ENCODE results near the gene MR1.
A peak's percentile ranks its signal among the peaks of the same experiment; 100 is the strongest.

MR1 gene

GRCh38 chr1:181089017-181089675 is 55.4 kb downstream of the MR1 start:
- no peak overlapping the region for H3K27ac ChIP-seq (replicated peaks; ENCODE audit: low read length)
- WGBS, 2 donors (ENCODE audit: extremely low coverage in 2 of 2, insufficient read length in 2 of 2, insufficient replicate concordance in 1 of 2): no CpG with 5 or more reads among the region's 97 CpGs
- peak overlapping the region; percentile 42 for H2BK5ac ChIP-seq (ENCODE audit: low read length)
- H3K9me3 ChIP-seq (replicated peaks in 1 of 2; ENCODE audit: control insufficient read depth in 2 of 2, insufficient read depth in 1 of 2, low read depth in 1 of 2, low read length in 2 of 2): no peaks in the 10 kb centered on the region
- H3K4me1 ChIP-seq (ENCODE audit: control insufficient read depth in 2 of 2, insufficient read depth in 1 of 2, low read depth in 1 of 2, low read length in 2 of 2): peaks cover 0 to 8% of the 10 kb centered on the region in 2 donors
- no peak overlapping the region for H2BK12ac ChIP-seq (ENCODE audit: low read length)
- H4K8ac ChIP-seq (ENCODE audit: low read depth, low read length): no peak overlapping the region
- no peak overlapping the region for H2BK120ac ChIP-seq (ENCODE audit: low read depth, low read length)
- peak overlapping the region; percentile 97 for H3K23ac ChIP-seq (ENCODE audit: low read depth, low read length, poor library complexity)
- H3K18ac ChIP-seq (ENCODE audit: low read length): peak overlapping the region; percentile 90
- peak overlapping the region; percentile 82 for H2AK5ac ChIP-seq (ENCODE audit: low read depth, low read length)
- no peak for DNase-seq (ENCODE audit: low spot score)
- H3K27me3 ChIP-seq (ENCODE audit: control insufficient read depth in 3 of 3, insufficient read depth in 3 of 3, low read depth in 1 of 3, low read length in 3 of 3): peaks cover 0 to 15% (median 2%) of the 10 kb centered on the region in 3 experiments
- H3K4me3 ChIP-seq (ENCODE audit: low read length in 2 of 2): peak overlapping the region; percentile 67 to 87
- H3K4ac ChIP-seq (ENCODE audit: low read length): no peak overlapping the region
- H2BK15ac ChIP-seq (ENCODE audit: low read length): peak overlapping the region; percentile 20
- H3K14ac ChIP-seq (ENCODE audit: low read length): peak overlapping the region; percentile 94
- peak overlapping the region; percentile 77 for H3K4me2 ChIP-seq (ENCODE audit: insufficient read depth, low read length, poor library complexity, severe bottlenecking)
- H2AFZ ChIP-seq (ENCODE audit: low read length): peak overlapping the region; percentile 91
- no peak overlapping the region for H4K91ac ChIP-seq (ENCODE audit: low read depth, low read length, poor library complexity)
- H3K9ac ChIP-seq (ENCODE audit: low read depth, low read length, poor library complexity): peak overlapping the region; percentile 91
- H3K79me1 ChIP-seq (ENCODE audit: low read depth, low read length): peaks cover 10% of the 10 kb centered on the region
- H3K36me3 ChIP-seq (replicated peaks in 1 of 2; ENCODE audit: control insufficient read depth in 2 of 2, insufficient read depth in 2 of 2, low read length in 2 of 2): peaks cover 0 to 16% of the 10 kb centered on the region in 2 donors

GRCh38 chr1:181089676-181090544 is 56.1 kb downstream of the MR1 start:
- Histone ChIP-seq H2BK120ac (ENCODE audit: low read depth, low read length) (no peak overlapping the region), H3K4me3 (ENCODE audit: low read length in 2 of 2) (peak overlapping the region; percentile 67 to 87), H3K18ac (ENCODE audit: low read length) (peak overlapping the region; percentile 90), H2BK5ac (ENCODE audit: low read length) (no peak overlapping the region), H3K4me1 (ENCODE audit: control insufficient read depth in 2 of 2, insufficient read depth in 1 of 2, low read depth in 1 of 2, low read length in 2 of 2) (peaks cover 0 to 14% of the 10 kb centered on the region in 2 donors), H3K23ac (ENCODE audit: low read depth, low read length, poor library complexity) (peak overlapping the region; percentile 81), H3K4me2 (ENCODE audit: insufficient read depth, low read length, poor library complexity, severe bottlenecking) (peak overlapping the region; percentile 77), H3K36me3 (replicated peaks in 1 of 2; ENCODE audit: control insufficient read depth in 2 of 2, insufficient read depth in 2 of 2, low read length in 2 of 2) (peaks cover 0 to 16% of the 10 kb centered on the region in 2 donors), H2BK15ac (ENCODE audit: low read length) (peak overlapping the region; percentile 20), H3K9me3 (replicated peaks in 1 of 2; ENCODE audit: control insufficient read depth in 2 of 2, insufficient read depth in 1 of 2, low read depth in 1 of 2, low read length in 2 of 2) (no peaks in the 10 kb centered on the region), H3K4ac (ENCODE audit: low read length) (no peak overlapping the region), H3K27me3 (ENCODE audit: control insufficient read depth in 3 of 3, insufficient read depth in 3 of 3, low read depth in 1 of 3, low read length in 3 of 3) (peaks cover 0 to 15% (median 2%) of the 10 kb centered on the region in 3 experiments), H3K79me1 (ENCODE audit: low read depth, low read length) (peaks cover 10% of the 10 kb centered on the region), H2BK12ac (ENCODE audit: low read length) (no peak overlapping the region), H4K8ac (ENCODE audit: low read depth, low read length) (no peak overlapping the region), H3K27ac (replicated peaks; ENCODE audit: low read length) (no peak overlapping the region), H3K9ac (ENCODE audit: low read depth, low read length, poor library complexity) (peak overlapping the region; percentile 91), H2AFZ (ENCODE audit: low read length) (peak overlapping the region; percentile 91), H3K14ac (ENCODE audit: low read length) (peak overlapping the region; percentile 94), H2AK5ac (ENCODE audit: low read depth, low read length) (peak overlapping the region; percentile 82), H4K91ac (ENCODE audit: low read depth, low read length, poor library complexity) (no peak overlapping the region)
- DNase-seq (ENCODE audit: low spot score): no peak
- no CpG with 5 or more reads among the region's 48 CpGs for WGBS, 2 donors (ENCODE audit: extremely low coverage in 2 of 2, insufficient read length in 2 of 2, insufficient replicate concordance in 1 of 2)

GRCh38 chr1:181090641-181091126 is 56.9 kb downstream of the MR1 start:
- Histone ChIP-seq H3K79me1 (ENCODE audit: low read depth, low read length) (peaks cover 10% of the 10 kb centered on the region), H2BK5ac (ENCODE audit: low read length) (no peak overlapping the region), H2AK5ac (ENCODE audit: low read depth, low read length) (no peak overlapping the region), H4K8ac (ENCODE audit: low read depth, low read length) (no peak overlapping the region), H3K4me2 (ENCODE audit: insufficient read depth, low read length, poor library complexity, severe bottlenecking) (peak overlapping the region; percentile 61), H3K4me3 (ENCODE audit: low read length in 2 of 2) (peak overlapping the region; percentile 67 to 87), H3K9me3 (replicated peaks in 1 of 2; ENCODE audit: control insufficient read depth in 2 of 2, insufficient read depth in 1 of 2, low read depth in 1 of 2, low read length in 2 of 2) (no peaks in the 10 kb centered on the region), H3K14ac (ENCODE audit: low read length) (no peak overlapping the region), H2AFZ (ENCODE audit: low read length) (peak overlapping the region; percentile 91), H2BK120ac (ENCODE audit: low read depth, low read length) (no peak overlapping the region), H3K23ac (ENCODE audit: low read depth, low read length, poor library complexity) (no peak overlapping the region), H3K4me1 (ENCODE audit: control insufficient read depth in 2 of 2, insufficient read depth in 1 of 2, low read depth in 1 of 2, low read length in 2 of 2) (peaks cover 3 to 15% of the 10 kb centered on the region in 2 donors), H2BK12ac (ENCODE audit: low read length) (no peak overlapping the region), H2BK15ac (ENCODE audit: low read length) (no peak overlapping the region), H3K9ac (ENCODE audit: low read depth, low read length, poor library complexity) (no peak overlapping the region), H3K18ac (ENCODE audit: low read length) (no peak overlapping the region), H3K36me3 (replicated peaks in 1 of 2; ENCODE audit: control insufficient read depth in 2 of 2, insufficient read depth in 2 of 2, low read length in 2 of 2) (peaks cover 0 to 16% of the 10 kb centered on the region in 2 donors), H3K4ac (ENCODE audit: low read length) (no peak overlapping the region), H3K27ac (replicated peaks; ENCODE audit: low read length) (no peak overlapping the region), H3K27me3 (ENCODE audit: control insufficient read depth in 3 of 3, insufficient read depth in 3 of 3, low read depth in 1 of 3, low read length in 3 of 3) (peaks cover 0 to 11% (median 2%) of the 10 kb centered on the region in 3 experiments), H4K91ac (ENCODE audit: low read depth, low read length, poor library complexity) (no peak overlapping the region)
- WGBS, 2 donors (ENCODE audit: extremely low coverage in 2 of 2, insufficient read length in 2 of 2, insufficient replicate concordance in 1 of 2): no CpG with 5 or more reads among the region's 9 CpGs
- DNase-seq (ENCODE audit: low spot score): no peak
